GM19467 (cell line): Measurements from ENCODE around the gene TNPO1.
"Not testable (repeated sequence)": the region's sequence is repeated elsewhere in the genome, so short reads cannot be mapped to it uniquely, and the experiment has no call there.

Experiments used
- ATAC-seq: cut with Tn5 transposase; IDR thresholded peaks from one replicate; pipeline ENCODE4 v1.9.1; 2021; ENCODE audit warnings: mild to moderate bottlenecking, moderate library complexity; ENCODE audit not compliant: unreplicated experiment

The TNPO1 gene

DNA sequence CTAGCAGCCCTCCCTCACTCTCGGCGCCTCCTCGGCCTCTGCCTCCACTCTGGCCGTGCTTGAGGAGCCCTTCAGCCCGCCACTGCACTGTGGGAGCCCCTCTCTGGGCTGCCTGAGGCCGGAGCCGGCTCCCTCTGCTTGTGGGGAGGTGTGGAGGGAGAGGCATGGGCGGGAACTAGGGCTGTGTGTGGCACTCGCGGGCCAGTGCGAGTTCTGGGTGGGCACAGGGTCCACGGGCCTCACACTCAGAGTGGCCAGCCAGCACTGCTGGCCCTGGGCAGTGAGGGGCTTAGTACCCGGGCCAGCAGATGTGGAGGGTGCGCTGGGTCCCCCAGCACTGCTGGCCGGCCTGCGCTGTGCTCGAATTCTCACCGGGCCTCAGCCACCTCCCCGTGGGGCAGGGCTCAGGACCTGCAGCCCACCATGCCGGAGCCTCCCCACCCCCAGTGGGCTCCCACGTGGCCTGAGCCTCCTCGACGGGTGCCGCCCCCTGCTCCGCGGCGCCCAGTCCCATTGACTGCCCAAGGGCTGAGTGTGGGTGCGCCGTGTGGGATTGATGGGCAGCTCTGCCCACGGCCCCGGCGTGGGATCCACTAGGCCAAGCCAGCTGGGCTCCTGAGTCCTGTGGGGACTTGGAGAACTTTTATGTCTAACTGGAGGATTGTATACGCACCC lies 109.0 kb downstream of the TNPO1 start:
- ATAC-seq, result no peak

DNA sequence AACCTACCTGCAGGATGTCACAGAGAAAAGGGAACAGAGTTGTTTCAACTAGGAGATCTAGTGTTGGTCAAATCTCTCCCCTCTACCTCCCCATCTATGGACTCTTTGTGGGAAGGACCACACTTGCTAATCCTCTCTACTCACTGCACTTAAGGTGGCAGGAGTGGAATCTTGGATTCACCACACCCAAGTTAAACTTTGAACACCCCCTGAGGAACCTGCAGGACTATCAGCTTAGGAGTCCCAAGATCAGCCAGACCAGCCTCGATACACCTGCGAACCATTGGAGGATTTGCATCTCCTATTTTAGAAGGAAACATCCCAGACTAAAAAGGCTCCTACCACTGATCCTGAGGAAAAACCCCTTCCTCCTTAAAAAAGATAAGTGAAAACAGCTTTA lies 116.2 kb downstream of the TNPO1 start:
- not testable (repeated sequence) for ATAC-seq

- not testable (repeated sequence) for ATAC-seq
Measured at GRCh38 chr5:72934953-72935725, 118.7 kb downstream of the TNPO1 start.

DNA sequence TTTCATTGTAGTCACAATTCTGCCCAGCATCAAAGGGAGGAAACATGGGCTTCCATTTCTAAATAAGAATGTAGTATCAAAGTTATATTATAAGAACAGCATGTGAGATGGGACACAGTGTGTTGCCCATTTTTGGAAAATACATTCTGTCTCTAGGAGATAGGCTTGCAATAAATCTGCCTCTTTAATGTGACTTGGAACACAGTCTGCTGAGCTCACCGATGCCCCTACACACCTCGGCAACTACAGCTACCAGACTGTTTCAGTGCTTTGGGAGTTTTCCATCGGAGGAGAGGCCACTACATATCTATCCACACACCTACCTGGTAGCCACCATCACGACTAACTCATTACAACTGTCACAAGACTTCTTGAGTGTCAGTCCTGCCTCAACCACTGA lies 120.4 kb downstream of the TNPO1 start:
- no peak for ATAC-seq

- no peak for ATAC-seq
Measured at GRCh38 chr5:72937517-72938061, 121.1 kb downstream of the TNPO1 start.

DNA sequence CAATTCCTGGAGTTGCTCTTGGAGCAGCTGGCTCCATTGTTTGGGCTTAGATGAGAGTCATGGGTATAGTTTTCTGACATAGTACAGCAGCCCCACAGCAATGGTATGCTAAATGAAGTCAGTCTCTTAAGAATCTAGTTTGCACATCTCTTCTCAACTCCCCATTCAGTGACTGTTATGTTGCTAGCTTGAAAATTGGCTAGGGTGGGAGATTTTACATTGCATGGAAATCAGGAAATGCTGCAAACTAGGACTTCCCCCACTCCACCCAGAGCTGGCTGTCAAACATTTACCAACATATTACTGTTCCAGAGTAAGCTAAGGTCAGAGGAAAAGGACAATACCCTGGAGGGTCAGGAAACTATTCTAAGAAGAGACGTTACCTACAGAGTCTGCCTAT lies 121.7 kb downstream of the TNPO1 start:
- ATAC-seq, result no peak

- ATAC-seq, result no peak
Measured at GRCh38 chr5:72940082-72940481, 123.6 kb downstream of the TNPO1 start.

GRCh38 chr5:72943307-72943706 lies 126.8 kb downstream of the TNPO1 start:
- ATAC-seq, result no peak

DNA sequence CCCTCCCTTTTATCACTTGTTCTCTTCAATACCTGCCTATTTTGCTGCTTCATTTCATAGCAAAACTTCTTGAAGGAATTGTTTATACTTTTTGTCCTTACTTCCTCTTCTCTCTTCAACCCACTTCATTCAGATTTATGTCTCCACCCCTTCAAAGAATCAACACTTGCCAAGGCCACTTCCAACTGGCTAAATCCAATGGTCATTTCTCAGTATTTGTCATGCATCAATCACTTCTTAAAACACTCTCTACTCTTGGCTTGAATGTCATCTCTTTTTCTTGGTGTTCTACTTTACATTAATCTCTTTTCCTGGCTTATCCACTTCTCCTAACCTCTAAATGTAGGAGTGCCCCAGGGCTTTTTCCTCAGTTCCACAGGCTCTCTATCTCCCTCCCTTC lies 131.0 kb downstream of the TNPO1 start:
- no peak for ATAC-seq

DNA sequence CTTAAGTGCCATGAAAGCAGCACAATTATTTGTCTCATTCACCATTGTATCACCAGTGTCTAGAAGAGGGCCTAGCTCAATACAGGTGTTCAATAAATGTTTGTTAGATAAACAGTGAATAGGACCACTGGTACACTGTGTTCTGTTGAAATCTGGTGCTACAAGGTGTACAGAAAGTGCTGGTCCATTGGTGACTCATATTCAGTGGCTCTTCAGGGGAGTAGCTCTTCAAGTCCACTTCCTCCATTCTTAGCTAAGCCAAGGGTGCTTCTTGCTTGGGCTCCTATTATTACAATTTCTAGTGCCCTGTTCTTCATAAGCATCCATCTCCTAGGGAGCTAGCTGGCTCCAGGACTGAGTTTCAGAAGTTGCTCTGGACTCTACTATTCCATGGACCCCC lies 133.0 kb downstream of the TNPO1 start:
- ATAC-seq, result no peak

GRCh38 chr5:72951671-72952468 lies 135.4 kb downstream of the TNPO1 start:
- ATAC-seq, result no peak

GRCh38 chr5:72954389-72954788 lies 137.9 kb downstream of the TNPO1 start:
- ATAC-seq, result no peak

DNA sequence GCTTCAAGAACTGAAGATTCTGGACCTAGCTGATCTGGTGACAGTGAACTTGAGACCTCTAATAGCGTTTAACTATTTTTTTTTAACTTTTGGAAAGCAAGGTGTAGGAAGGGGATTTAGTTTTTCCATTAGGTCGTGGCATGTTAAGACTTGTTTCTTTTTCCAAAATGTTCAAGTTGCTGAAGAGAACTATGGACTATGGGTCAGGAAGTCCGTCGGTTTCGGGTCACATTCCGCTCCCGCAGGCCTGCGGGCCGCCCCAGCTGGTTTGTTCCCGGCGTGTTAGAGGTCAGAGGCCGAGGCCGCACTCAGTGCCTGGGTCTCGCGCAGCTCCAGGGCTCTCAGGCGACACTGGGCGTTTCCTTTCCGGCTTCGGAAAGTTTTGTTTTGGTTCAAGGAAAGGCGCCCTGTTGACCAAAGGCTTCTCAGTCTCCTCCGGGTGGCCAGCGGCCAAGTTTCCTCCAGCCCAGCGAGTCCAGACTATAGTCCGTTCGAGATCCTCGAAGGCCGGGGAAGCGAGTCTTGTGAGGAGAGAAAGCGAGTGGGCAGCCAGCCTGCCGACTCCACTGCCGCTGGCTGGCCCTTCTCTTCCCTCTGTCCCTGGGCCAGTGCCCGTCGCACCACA lies 138.8 kb downstream of the TNPO1 start:
- ATAC-seq, result peak; percentile 38

DNA sequence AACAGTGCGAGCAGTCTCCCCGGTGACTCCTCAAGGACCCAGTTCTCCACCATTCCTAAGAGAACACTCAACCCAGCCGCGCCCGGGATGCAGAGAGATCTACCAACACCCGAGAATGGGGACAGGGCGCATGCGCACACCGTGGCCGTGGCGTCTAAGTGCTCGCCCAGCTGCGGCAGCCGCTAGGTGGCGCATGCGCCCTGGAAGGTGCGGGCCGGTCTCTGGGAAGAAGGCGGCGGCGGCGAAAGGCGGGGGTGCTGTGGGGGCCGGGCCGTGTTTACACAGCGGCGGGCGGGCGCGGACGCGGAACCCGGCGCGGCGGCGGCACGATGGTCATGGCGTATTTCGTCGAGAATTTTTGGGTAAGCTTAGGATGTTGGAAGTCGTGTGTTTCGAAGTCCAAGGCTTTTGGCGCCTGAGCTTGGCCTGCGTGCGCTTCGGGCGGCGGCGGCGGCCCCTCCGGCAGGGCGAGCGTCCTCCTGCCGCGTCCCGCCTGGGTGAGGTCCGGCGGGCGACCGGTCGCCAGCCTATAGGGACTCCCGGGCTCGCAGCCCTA lies 139.4 kb downstream of the TNPO1 start, which contains the start of gene FCHO2:
Gene FCHO2 (plus strand): TSS at position 274 of the 556 bp plus-strand sequence. CDS start 56 bp downstream, at position 330.
- ATAC-seq, result peak; percentile 93

GRCh38 chr5:72956324-72957140 lies 140.1 kb downstream of the TNPO1 start:
- peak; percentile 32 for ATAC-seq

DNA sequence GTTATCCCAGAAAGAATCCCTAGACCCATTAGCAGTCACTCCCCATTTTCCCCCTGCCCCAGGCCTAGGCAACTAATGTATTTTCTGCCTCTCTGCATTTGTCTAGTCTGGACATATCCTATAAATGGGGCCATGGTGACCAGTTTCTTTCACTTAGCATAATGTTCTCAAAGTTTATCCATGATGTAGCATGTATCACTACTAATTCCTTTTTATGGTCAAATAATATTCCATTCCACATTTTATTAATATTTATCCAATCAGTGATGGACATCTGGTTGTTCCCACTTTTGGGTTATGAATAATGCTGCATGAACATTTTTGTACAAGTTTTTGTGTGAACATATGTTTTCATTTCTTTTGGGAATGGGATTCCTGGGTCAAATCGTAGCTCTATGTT lies 140.9 kb downstream of the TNPO1 start:
- no peak for ATAC-seq

GRCh38 chr5:72959257-72959656 lies 142.8 kb downstream of the TNPO1 start:
- no peak for ATAC-seq
